Measurements from ENCODE around the gene SLC25A53. TPM values are rescaled to one million over a fixed set of nuclear protein-coding genes. Genes with fewer than 3 reads are reported as not detected.

The SLC25A53 gene, protein sequence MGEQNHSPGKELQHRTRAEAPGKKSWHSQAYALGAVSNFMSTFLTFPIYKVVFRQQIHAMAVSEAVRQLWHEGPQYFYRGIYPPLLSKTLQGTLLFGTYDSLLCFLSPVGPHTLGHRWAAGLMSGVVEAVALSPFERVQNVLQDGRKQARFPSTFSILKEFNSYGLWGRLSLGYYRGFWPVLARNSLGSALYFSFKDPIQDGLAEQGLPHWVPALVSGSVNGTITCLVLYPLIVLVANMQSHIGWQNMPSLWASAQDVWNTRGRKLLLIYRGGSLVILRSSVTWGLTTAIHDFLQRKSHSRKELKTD
- total RNA-seq = 9.6 and 11.6 TPM in 2 replicates

DNA sequence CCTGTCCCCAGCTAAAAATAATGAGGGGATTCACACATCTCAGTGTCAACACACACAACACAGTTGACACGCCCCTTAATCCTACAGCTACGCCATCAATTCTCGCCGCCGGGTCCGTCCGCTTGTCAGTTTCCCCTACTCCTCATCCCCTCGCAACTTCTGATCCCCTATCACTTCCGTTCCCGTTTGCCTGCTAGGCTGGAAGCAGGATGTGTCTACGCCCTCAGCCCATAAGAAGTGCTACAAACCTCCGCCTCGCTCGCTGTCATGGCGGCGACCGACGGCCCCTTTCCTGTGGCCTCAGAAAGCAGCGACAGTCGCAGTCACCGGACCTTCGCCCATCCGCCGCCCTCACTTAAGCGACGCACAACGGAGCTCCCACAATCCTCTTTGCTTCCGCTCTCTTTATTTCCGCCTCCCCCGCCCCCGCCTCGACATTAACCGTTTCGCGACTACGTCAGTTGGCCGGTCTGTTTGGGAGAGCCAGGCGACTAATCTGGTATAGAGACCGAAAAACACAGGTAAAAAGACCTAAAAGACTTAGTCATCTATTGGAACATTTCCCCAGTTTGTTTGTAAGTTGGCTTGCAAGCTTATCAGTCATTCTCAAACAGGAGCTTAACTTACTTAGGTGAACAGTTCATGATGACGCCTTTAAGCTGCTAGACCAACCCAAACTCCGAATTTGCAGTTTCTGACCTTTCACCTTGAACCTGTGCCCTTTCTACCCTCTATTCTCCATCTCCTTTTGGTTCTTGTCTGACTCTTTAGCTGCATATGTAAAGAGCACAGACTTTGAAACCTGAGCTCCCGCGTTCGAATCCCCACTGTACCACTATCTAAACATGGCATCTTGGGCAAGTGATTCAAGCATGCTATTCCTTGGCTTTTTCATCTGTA is at the start of gene SLC25A53:
SLC25A53 (minus strand) TSS at position 380 of the 900 bp plus-strand sequence. CDS start 51,752 bp downstream, outside the sequence.
- H3K9me3 Mint-ChIP-seq = no peaks in the 10 kb centered on the region

DNA sequence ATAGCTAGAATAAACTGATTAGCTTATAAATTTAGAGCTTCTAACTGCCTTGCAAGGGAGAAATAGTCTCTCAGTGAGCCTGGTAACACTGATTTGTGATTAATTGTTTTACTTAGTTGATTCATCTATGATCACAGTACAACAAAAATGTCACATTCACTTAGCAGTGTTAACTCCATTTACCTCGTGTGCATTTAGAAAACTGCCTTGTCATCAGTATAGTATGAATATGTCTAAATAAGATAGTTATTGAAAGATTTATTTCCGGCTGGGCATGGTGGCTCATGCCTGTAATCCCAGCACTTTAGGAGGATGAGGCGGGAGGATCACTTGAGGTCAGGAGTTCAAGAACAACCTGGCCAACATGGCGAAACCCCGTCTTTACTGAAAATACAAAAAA is 48.7 kb upstream of the SLC25A53 start:
- TF ChIP-seq, protein P1, sequence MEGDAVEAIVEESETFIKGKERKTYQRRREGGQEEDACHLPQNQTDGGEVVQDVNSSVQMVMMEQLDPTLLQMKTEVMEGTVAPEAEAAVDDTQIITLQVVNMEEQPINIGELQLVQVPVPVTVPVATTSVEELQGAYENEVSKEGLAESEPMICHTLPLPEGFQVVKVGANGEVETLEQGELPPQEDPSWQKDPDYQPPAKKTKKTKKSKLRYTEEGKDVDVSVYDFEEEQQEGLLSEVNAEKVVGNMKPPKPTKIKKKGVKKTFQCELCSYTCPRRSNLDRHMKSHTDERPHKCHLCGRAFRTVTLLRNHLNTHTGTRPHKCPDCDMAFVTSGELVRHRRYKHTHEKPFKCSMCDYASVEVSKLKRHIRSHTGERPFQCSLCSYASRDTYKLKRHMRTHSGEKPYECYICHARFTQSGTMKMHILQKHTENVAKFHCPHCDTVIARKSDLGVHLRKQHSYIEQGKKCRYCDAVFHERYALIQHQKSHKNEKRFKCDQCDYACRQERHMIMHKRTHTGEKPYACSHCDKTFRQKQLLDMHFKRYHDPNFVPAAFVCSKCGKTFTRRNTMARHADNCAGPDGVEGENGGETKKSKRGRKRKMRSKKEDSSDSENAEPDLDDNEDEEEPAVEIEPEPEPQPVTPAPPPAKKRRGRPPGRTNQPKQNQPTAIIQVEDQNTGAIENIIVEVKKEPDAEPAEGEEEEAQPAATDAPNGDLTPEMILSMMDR (IDR thresholded peaks at IDR 0.05) = no peak
- POLR2A ChIA-PET = no interaction called here
- DNase-seq = no peak
- no peaks in the 10 kb centered on the region for H3K27me3 Mint-ChIP-seq
- no peak for ATAC-seq (ENCODE audit: low read depth)
- intact Hi-C loops (cut with micrococcal nuclease) = no loop called here
- H3K4me1 Mint-ChIP-seq = no peaks in the 10 kb centered on the region
- CTCF ChIA-PET = no interaction called here
- no peak overlapping the region for H3K27ac Mint-ChIP-seq
- no peak overlapping the region for H3K4me3 Mint-ChIP-seq
- no peaks in the 10 kb centered on the region for H3K36me3 Mint-ChIP-seq (ENCODE audit: low read depth)
- H3K9me3 Mint-ChIP-seq = no peaks in the 10 kb centered on the region

More for the DNA sequence above, at the start of gene SLC25A53:
- ChIA-PET POLR2A (interaction anchor here (0.6 to 2.1 kb wide), 10 partner anchors 9 to 693 kb away, joined by 3 to 75 read pairs (median 4); partner anchors contain the start of genes FAM199X, RAB9B and ZCCHC18), CTCF (interaction anchor here (1.3 to 1.6 kb wide), 3 partner anchors 9 to 44 kb away, joined by 4 to 8 read pairs (median 6); no protein-coding TSS in a partner anchor)
- H3K36me3 Mint-ChIP-seq (ENCODE audit: low read depth) = peaks cover 8% of the 10 kb centered on the region
- ATAC-seq (ENCODE audit: low read depth) (peak; percentile 89), DNase-seq (peak; percentile 67)
- intact Hi-C loops (cut with micrococcal nuclease) = loop anchor here (1.0 to 5.0 kb wide), 4 partner anchors 9 to 470 kb away; partner anchors contain the start of genes FAM199X and ZCCHC18
- H3K27ac Mint-ChIP-seq = peak within 1 kb of the TSS; percentile 100
- TF ChIP-seq, protein P1 (IDR thresholded peaks at IDR 0.05) = no peak
- H3K4me3 Mint-ChIP-seq = peak within 1 kb of the TSS; percentile 100
- H3K4me1 Mint-ChIP-seq = peaks cover 12% of the 10 kb centered on the region
- no peaks in the 10 kb centered on the region for H3K27me3 Mint-ChIP-seq

DNA sequence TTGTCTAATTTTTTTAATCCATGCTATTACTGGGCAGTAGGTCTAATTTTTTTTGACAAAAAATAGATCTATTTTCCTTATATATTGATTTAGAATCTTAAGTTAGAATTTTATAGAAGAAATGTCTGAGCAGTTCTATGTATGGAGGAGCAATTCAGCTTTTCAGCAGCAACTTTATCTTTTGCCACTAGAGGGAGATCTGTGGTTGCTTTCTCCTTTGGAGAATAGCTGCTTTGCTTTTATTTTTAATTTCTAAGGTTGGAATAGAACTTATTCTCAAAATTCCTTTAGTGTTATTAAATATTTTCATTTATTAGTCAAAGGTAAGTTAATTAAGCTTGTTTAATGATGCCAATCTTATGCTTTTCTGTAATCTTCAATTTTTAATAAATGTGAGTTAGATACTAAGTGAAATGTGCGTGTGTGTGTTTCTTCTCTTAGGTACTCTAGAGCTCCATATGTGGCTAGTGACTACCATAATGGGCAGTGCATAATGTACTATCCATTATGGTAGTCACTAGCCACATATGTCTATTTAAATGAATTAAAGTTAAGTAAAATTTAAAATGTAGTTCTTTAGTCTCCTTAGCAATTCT is 38.8 kb upstream of the SLC25A53 start:
- Mint-ChIP-seq H3K9me3 (no peaks in the 10 kb centered on the region), H3K36me3 (ENCODE audit: low read depth) (peaks cover 13% of the 10 kb centered on the region), H3K4me1 (no peaks in the 10 kb centered on the region), H3K4me3 (no peak overlapping the region), H3K27ac (no peak overlapping the region), H3K27me3 (no peaks in the 10 kb centered on the region)
- DNase-seq = no peak
- TF ChIP-seq, protein P1 (IDR thresholded peaks at IDR 0.05) = no peak
- intact Hi-C loops (cut with micrococcal nuclease) = no loop called here
- CTCF ChIA-PET = interaction anchor here (0.7 to 1.4 kb wide), 4 partner anchors 8 to 727 kb away, joined by 3 to 5 read pairs (median 4); no protein-coding TSS in a partner anchor
- ATAC-seq (ENCODE audit: low read depth) = no peak
- POLR2A ChIA-PET = no interaction called here

DNA sequence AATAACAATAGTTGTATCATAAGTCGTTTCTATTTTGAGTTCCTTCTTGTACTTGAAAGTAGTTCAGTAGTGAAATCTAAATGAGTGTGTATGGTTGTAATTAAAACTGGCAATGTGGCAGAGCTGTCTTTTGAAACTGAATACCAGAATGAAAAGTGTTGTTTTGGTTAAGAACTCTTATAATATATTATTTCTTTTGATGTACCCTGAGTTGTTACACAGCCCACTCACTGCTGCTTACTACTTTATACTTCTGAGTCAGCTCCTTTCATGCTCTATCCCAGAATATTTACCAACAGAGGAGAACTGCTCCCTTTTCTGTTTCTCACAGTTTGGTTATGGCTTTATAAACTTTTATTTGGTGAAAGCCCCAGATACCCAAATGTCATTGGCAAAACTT is 38.2 kb upstream of the SLC25A53 start:
- ATAC-seq (ENCODE audit: low read depth) (no peak), DNase-seq (no peak)
- Mint-ChIP-seq H3K27me3 (no peaks in the 10 kb centered on the region), H3K9me3 (no peaks in the 10 kb centered on the region), H3K4me3 (no peak overlapping the region), H3K4me1 (no peaks in the 10 kb centered on the region), H3K36me3 (ENCODE audit: low read depth) (peaks cover 17% of the 10 kb centered on the region), H3K27ac (no peak overlapping the region)
- TF ChIP-seq, protein P1 (IDR thresholded peaks at IDR 0.05) = no peak
- intact Hi-C loops (cut with micrococcal nuclease) = no loop called here
- POLR2A ChIA-PET = no interaction called here
- CTCF ChIA-PET = interaction anchor here (1.4 kb wide), 1 partner anchor 75 kb away, joined by 4 read pairs; no protein-coding TSS in a partner anchor
